LHCN-M2 (cell line): ENCODE measurements around the gene FAM111B. TPM values are rescaled to one million over a fixed set of nuclear protein-coding genes. Genes with fewer than 3 reads are reported as not detected.
"Not testable (repeated sequence)": the region's sequence is repeated elsewhere in the genome, so short reads cannot be mapped to it uniquely, and the experiment has no call there.

Source experiments
- DNase-seq: peaks from one replicate; pipeline ENCODE4 v3.0.0-alpha.2; 2012; ENCODE audit warnings: low read depth
- total RNA-seq: library from RNA; depleted of rRNA; stranded (reverse); fragments of >200 nt; gene quantifications from 2 replicates; pipeline ENCODE4 v1.2.3, GENCODE V29; 2014

FAM111B gene
- total RNA-seq, 1 experiment from 2014 or later, result 38.9 TPM

- not testable (repeated sequence) for DNase-seq
Observed at GRCh38 chr11:59097938-59098337, 9.1 kb upstream of the FAM111B start.

- DNase-seq, result peak; percentile 53
Observed at GRCh38 chr11:59102259-59102765, 4.7 kb upstream of the FAM111B start.

- not testable (repeated sequence) for DNase-seq
Observed at GRCh38 chr11:59107721-59108120, 684 bp downstream of the FAM111B start.

GRCh38 chr11:59112494-59112893 is 5.5 kb downstream of the FAM111B start:
- peak; percentile 29 for DNase-seq

- DNase-seq, result no peak
Observed at GRCh38 chr11:59114344-59114743, 7.3 kb downstream of the FAM111B start.

- no peak for DNase-seq
Observed at GRCh38 chr11:59115553-59115952, 8.5 kb downstream of the FAM111B start.

GRCh38 chr11:59117774-59118173 is 10.7 kb downstream of the FAM111B start:
- DNase-seq, result no peak

- DNase-seq, result no peak
Observed at GRCh38 chr11:59119826-59120225, 12.8 kb downstream of the FAM111B start.

GRCh38 chr11:59135648-59136461 is 28.8 kb downstream of the FAM111B start:
- DNase-seq, result peak; percentile 71

- not testable (repeated sequence) for DNase-seq
Observed at GRCh38 chr11:59136551-59136950, 29.5 kb downstream of the FAM111B start.

- DNase-seq, result no peak
Observed at GRCh38 chr11:59137190-59137589, 30.2 kb downstream of the FAM111B start.

GRCh38 chr11:59138643-59139042 is 31.6 kb downstream of the FAM111B start:
- DNase-seq, result no peak

- DNase-seq, result no peak
Observed at GRCh38 chr11:59141191-59141590, 34.2 kb downstream of the FAM111B start.

- peak; percentile 55 for DNase-seq
Observed at GRCh38 chr11:59141673-59142460, 34.8 kb downstream of the FAM111B start.

GRCh38 chr11:59142530-59143507 is 35.8 kb downstream of the FAM111B start, which contains the start of gene FAM111A:
Gene FAM111A (plus strand): TSS chr11:59142856. CDS start chr11:59148873, 6,017 bp downstream.
- DNase-seq, result peak; percentile 87

GRCh38 chr11:59144096-59144495 is 37.1 kb downstream of the FAM111B start:
- peak; percentile 5 for DNase-seq

- DNase-seq, result peak; percentile 88
Observed at GRCh38 chr11:59144579-59145345, 37.7 kb downstream of the FAM111B start.

- DNase-seq, result peak; percentile 69
Observed at GRCh38 chr11:59145534-59145933, 38.5 kb downstream of the FAM111B start.

GRCh38 chr11:59151761-59152160 is 44.7 kb downstream of the FAM111B start:
- DNase-seq, result no peak

- no peak for DNase-seq
Observed at GRCh38 chr11:59152312-59152951, 45.4 kb downstream of the FAM111B start.
